ENCODE measurements around the gene RTCA. TPM values are rescaled to one million over a fixed set of nuclear protein-coding genes. Genes with fewer than 3 reads are reported as not detected.

RTCA gene
- total and polyA plus RNA-seq, 12 donors: 19.0 to 61.2 (median 34.0) TPM

DNA sequence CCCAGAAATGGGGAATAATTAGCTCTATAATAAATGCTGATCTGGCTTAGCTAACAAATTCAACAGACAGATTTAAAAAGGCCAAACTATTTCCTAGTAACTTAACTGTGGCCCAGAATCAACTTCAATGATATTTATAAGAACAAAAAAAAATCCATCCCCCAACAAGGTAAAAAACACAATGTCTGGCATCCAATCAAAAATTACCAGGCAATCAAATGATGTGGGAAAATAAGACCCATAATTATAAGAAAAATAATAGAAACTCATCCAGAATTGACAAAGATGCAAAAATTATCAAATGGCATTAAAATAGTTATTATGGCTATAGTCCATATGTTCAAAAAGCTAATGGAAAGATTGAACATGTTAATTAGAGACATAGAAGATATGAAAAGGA lies 43.8 kb downstream of the RTCA start:
- Histone ChIP-seq H3K9me3 (replicated peaks in 1 of 3) (no peaks in the 10 kb centered on the region), H3K36me3 (replicated peaks in 1 of 2) (no peaks in the 10 kb centered on the region), H3K27me3 (no peaks in the 10 kb centered on the region), H3K4me1 (replicated peaks in 1 of 2) (no peaks in the 10 kb centered on the region), H3K27ac (no peak overlapping the region), H3K4me3 (no peak overlapping the region)
- no peak for DNase-seq
- TF ChIP-seq, protein P1, sequence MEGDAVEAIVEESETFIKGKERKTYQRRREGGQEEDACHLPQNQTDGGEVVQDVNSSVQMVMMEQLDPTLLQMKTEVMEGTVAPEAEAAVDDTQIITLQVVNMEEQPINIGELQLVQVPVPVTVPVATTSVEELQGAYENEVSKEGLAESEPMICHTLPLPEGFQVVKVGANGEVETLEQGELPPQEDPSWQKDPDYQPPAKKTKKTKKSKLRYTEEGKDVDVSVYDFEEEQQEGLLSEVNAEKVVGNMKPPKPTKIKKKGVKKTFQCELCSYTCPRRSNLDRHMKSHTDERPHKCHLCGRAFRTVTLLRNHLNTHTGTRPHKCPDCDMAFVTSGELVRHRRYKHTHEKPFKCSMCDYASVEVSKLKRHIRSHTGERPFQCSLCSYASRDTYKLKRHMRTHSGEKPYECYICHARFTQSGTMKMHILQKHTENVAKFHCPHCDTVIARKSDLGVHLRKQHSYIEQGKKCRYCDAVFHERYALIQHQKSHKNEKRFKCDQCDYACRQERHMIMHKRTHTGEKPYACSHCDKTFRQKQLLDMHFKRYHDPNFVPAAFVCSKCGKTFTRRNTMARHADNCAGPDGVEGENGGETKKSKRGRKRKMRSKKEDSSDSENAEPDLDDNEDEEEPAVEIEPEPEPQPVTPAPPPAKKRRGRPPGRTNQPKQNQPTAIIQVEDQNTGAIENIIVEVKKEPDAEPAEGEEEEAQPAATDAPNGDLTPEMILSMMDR (IDR thresholded peaks at IDR 0.05): no peak
- intact Hi-C loops (cut with DNase I): no loop called here

DNA sequence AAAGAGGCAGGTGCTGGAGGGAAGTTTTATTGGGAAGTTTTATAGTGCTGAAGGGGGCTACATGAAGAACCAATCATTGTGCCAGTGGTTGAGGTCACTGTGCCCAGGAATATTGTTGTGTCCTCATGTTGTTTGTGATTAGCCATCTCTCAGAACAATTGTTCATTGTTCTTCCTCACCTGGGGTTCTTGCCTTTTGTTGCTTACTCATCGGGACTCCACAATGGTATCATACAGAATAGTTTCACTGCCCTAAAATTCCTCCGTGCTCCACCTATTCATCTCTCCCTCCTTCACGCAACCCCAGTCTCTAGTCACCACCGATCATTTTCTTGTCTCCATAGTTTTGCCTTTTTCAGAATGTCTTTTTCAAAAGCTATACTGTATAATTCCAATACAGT lies 47.4 kb downstream of the RTCA start:
- Histone ChIP-seq H3K27me3 (no peaks in the 10 kb centered on the region), H3K27ac (no peak overlapping the region), H3K36me3 (replicated peaks in 1 of 2) (no peaks in the 10 kb centered on the region), H3K4me1 (replicated peaks in 1 of 2) (no peaks in the 10 kb centered on the region), H3K4me3 (no peak overlapping the region), H3K9me3 (replicated peaks in 1 of 3) (no peaks in the 10 kb centered on the region)
- DNase-seq: no peak
- WGBS, 4 donors: 74 to 84% (median 77%) methylated on average over 4 of the region's 4 CpGs
- intact Hi-C loops (cut with DNase I): no loop called here
- TF ChIP-seq, protein P1 (IDR thresholded peaks at IDR 0.05): no peak
- TF ChIP-seq POLR2A (IDR thresholded peaks at IDR 0.05): no peak

GRCh38 chr1:100316622-100317021 lies 50.6 kb downstream of the RTCA start:
- intact Hi-C loops (cut with DNase I): no loop called here
- Histone ChIP-seq H3K36me3 (replicated peaks in 1 of 2) (no peaks in the 10 kb centered on the region), H3K27ac (no peak overlapping the region), H3K9me3 (replicated peaks in 1 of 3) (no peaks in the 10 kb centered on the region), H3K4me1 (replicated peaks in 1 of 2) (no peaks in the 10 kb centered on the region), H3K4me3 (no peak overlapping the region), H3K27me3 (no peaks in the 10 kb centered on the region)
- TF ChIP-seq, protein P1 (IDR thresholded peaks at IDR 0.05): no peak
- no peak for TF ChIP-seq POLR2A (IDR thresholded peaks at IDR 0.05)
- no peak for DNase-seq

DNA sequence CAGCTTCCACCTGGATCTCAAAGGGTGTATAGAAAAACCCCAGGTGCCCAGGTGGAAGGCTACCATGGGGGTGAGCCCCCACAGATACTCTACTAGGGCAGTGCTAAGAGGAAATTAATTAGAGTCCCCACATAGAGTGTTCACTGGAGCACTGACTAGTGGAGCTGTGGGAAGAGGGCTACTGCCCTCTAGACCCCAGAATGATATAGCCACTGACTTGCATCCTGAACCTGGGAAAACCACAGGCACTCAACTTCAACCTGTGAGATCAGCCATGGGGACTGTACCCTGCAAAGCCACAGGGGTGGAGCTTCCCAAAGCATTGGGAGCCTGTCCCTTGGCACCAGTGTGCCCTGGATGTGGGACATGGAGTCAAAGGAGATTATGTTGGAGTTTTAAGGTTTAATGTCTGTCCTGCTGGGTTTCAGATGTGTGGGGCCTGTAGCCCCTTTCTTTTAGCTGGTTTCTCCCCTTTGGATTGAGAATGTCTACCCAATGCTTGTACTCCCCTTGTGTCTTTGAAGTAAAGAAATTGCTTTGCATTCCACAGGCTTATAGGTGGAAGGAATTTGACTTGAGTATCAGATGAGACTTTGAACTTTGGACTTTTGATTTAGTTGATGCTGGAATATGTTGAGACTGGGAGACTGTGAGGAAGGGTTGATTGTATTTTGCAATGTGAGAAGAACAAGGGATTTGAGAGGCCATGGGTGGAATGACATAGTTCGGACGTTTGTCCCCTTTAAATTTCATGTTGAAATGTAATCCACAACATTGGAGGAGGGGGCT lies 54.5 kb downstream of the RTCA start:
- WGBS, 4 donors: 86 to 97% (median 89%) methylated on average over 2 of the region's 2 CpGs
- no peaks in the 10 kb centered on the region for H3K36me3 ChIP-seq (replicated peaks in 1 of 2)
- TF ChIP-seq, protein P1 (IDR thresholded peaks at IDR 0.05): no peak
- TF ChIP-seq POLR2A (IDR thresholded peaks at IDR 0.05): no peak

More for the DNA sequence above, 54.5 kb downstream of the RTCA start:
- H3K4me1 ChIP-seq (replicated peaks in 1 of 2): no peaks in the 10 kb centered on the region
- H3K4me3 ChIP-seq: no peak overlapping the region
- DNase-seq: no peak
- no peaks in the 10 kb centered on the region for H3K9me3 ChIP-seq (replicated peaks in 1 of 3)
- intact Hi-C loops (cut with DNase I): no loop called here
- no peaks in the 10 kb centered on the region for H3K27me3 ChIP-seq
- H3K27ac ChIP-seq: no peak overlapping the region

Measured in adrenal gland (tissue), 12 donors.